Ishikawa (cell line): ENCODE measurements around the gene NPHP4.

Experiments
- CEBPB ChIP-seq: IDR thresholded peaks from 2 replicates; pipeline ENCODE4 v1.6.1; 2012
- CREB1 ChIP-seq: IDR thresholded peaks from 2 replicates; pipeline ENCODE4 v1.6.1; 2012; ENCODE audit warnings: low read depth
- EGR1 ChIP-seq: IDR thresholded peaks from 2 replicates; pipeline ENCODE4 v1.6.1; 2012
- EP300 ChIP-seq: IDR thresholded peaks from 2 replicates; pipeline ENCODE4 v1.6.1; 2012; ENCODE audit warnings: borderline replicate concordance
- FOXM1 ChIP-seq: IDR thresholded peaks from 2 replicates; pipeline ENCODE4 v1.6.1; 2012; ENCODE audit warnings: low read depth, borderline replicate concordance
- MAX ChIP-seq: IDR thresholded peaks from 2 replicates; pipeline ENCODE4 v1.6.1; 2012
- NFIC ChIP-seq: IDR thresholded peaks from 2 replicates; pipeline ENCODE4 v1.6.1; 2012
- RAD21 ChIP-seq: IDR thresholded peaks from 2 replicates; pipeline ENCODE4 v1.6.1; 2012; ENCODE audit warnings: low read depth
- REST ChIP-seq: IDR thresholded peaks from 2 replicates; pipeline ENCODE4 v1.6.1; 2012; ENCODE audit warnings: low read depth, mild to moderate bottlenecking
- TAF1 ChIP-seq: IDR thresholded peaks from 2 replicates; pipeline ENCODE4 v1.6.1; 2012; ENCODE audit warnings: low read depth, mild to moderate bottlenecking
- TEAD4 ChIP-seq: IDR thresholded peaks from 2 replicates; pipeline ENCODE4 v1.6.1; 2012
- USF1 ChIP-seq: IDR thresholded peaks from 2 replicates; pipeline ENCODE4 v1.6.1; 2012
- YY1 ChIP-seq: IDR thresholded peaks from 2 replicates; pipeline ENCODE4 v1.6.1; 2012; ENCODE audit warnings: low read depth
- ZBTB7A ChIP-seq: IDR thresholded peaks from 2 replicates; pipeline ENCODE4 v1.6.1; 2012; ENCODE audit warnings: low read depth

- TF ChIP-seq TEAD4 (no peak), TAF1 (no peak), MAX (no peak), USF1 (no peak), RAD21 (no peak), CREB1 (no peak), EP300 (no peak), NFIC (no peak), CEBPB (no peak), ZBTB7A (no peak), EGR1 (no peak), REST (no peak), FOXM1 (no peak), YY1 (no peak)
Measured at GRCh38 chr1:5998906-5999301, 6.7 kb upstream of the NPHP4 start.
